SK-N-SH (cell line): Measurements from ENCODE around the gene CDHR3. TPM values are rescaled to one million over a fixed set of nuclear protein-coding genes. Genes with fewer than 3 reads are reported as not detected.
A peak's percentile ranks its signal among the peaks of the same experiment; 100 is the strongest.

Source experiments
- CTCF ChIA-PET: fragments of 300-600, 350-600 bp; formaldehyde crosslinking; extraction: SDS; loops from one replicate; lab custom pipeline; 2021; lab: Yijun Ruan, JAX
- POLR2A ChIA-PET: fragments of 350-600 bp; sonication (Branson Sonifier 250); formaldehyde crosslinking; extraction: SDS; loops from one replicate; lab custom pipeline; 2020; ENCODE audit warnings: antibody characterized with exemption, inconsistent platforms; lab: Yijun Ruan, JAX
- DNase-seq: peaks from one replicate; pipeline ENCODE4 v3.0.0; 2012
- H2AFZ ChIP-seq: fragments of 200-600 bp; sonication (generic); 2 replicates; pipeline ENCODE4 v1.8.1; 2016; ENCODE audit warnings: antibody characterized with exemption, mild to moderate bottlenecking, low read depth
- H3F3A ChIP-seq: fragments of 200-600 bp; sonication (generic); replicated peaks from 2 replicates; pipeline ENCODE3; 2016; ENCODE audit warnings: antibody characterized with exemption, mild to moderate bottlenecking; ENCODE audit not compliant: insufficient read depth
- H3K27ac ChIP-seq, 2 experiments: fragments of 200-500 bp in 1 of 2; fragments of 200-600 bp in 1 of 2; sonication (Bioruptor generic) in 1 of 2; sonication (generic), shearing (Covaris generic) in 1 of 2; 2 replicates each; pipeline versions ENCODE4 v1.5.1 to v1.6.1; 2014 to 2016; ENCODE audit warnings: low read depth in 2 of 2, inconsistent platforms in 1 of 2, low read length in 1 of 2, mild to moderate bottlenecking in 1 of 2, mixed read lengths in 1 of 2
- H3K27me3 ChIP-seq: fragments of 200-600 bp; sonication (generic), shearing (Covaris generic); 2 replicates; pipeline ENCODE4 v1.6.1; 2016; ENCODE audit warnings: mixed run types; ENCODE audit not compliant: insufficient read depth
- H3K36me3 ChIP-seq, 2 experiments: fragments of 200-500 bp in 1 of 2; fragments of 200-600 bp in 1 of 2; sonication (Bioruptor generic) in 1 of 2; sonication (generic) in 1 of 2; replicated peaks in 1 of 2; 2 replicates each; pipeline versions ENCODE3 to v1.5.1; 2014 to 2016; ENCODE audit warnings: low read length in 1 of 2, mild to moderate bottlenecking in 1 of 2; ENCODE audit not compliant: insufficient read depth in 2 of 2, control insufficient read depth in 1 of 2
- H3K4me1 ChIP-seq, 2 experiments: fragments of 200-500 bp in 1 of 2; fragments of 200-600 bp in 1 of 2; sonication (Bioruptor generic) in 1 of 2; sonication (generic), shearing (Covaris generic) in 1 of 2; 2 replicates each; pipeline versions ENCODE4 v1.5.1 to v1.6.1; 2014 to 2016; ENCODE audit warnings: low read depth in 1 of 2, low read length in 1 of 2, mixed run types in 1 of 2; ENCODE audit not compliant: insufficient read depth in 2 of 2, control insufficient read depth in 1 of 2
- H3K4me2 ChIP-seq: fragments of 200-600 bp; sonication (generic), shearing (Covaris generic); 2 replicates; pipeline ENCODE4 v1.6.1; 2017; ENCODE audit warnings: mixed run types
- H3K4me3 ChIP-seq, 2 experiments: fragments of 200-500 bp in 1 of 2; fragments of 200-600 bp in 1 of 2; sonication (Bioruptor generic) in 1 of 2; sonication (generic), shearing (Covaris generic) in 1 of 2; 2 replicates each; pipeline versions ENCODE4 v1.5.1 to v1.8.1; 2014 to 2016; ENCODE audit warnings: low read depth in 2 of 2, inconsistent platforms in 1 of 2, low read length in 1 of 2, mild to moderate bottlenecking in 1 of 2, mixed read lengths in 1 of 2, moderate library complexity in 1 of 2
- H3K79me2 ChIP-seq: fragments of 200-600 bp; sonication (generic); 2 replicates; pipeline ENCODE4 v1.8.1; 2017; ENCODE audit warnings: mild to moderate bottlenecking; ENCODE audit not compliant: insufficient read depth
- H3K9ac ChIP-seq: fragments of 200-600 bp; sonication (generic); 2 replicates; pipeline ENCODE4 v1.6.1; 2017; ENCODE audit warnings: mixed run types
- H3K9me2 ChIP-seq: fragments of 200-600 bp; sonication (generic); 2 replicates; pipeline ENCODE4 v1.6.1; 2017; ENCODE audit warnings: mixed run types
- H3K9me3 ChIP-seq: fragments of 200-600 bp; sonication (generic); 2 replicates; pipeline ENCODE4 v1.6.1; 2017; ENCODE audit warnings: mixed run types, mild to moderate bottlenecking, moderate library complexity
- H4K20me1 ChIP-seq: fragments of 200-600 bp; sonication (generic); 2 replicates; pipeline ENCODE4 v1.6.1; 2017; ENCODE audit warnings: mild to moderate bottlenecking, mixed run types; ENCODE audit not compliant: insufficient read depth
- CHD2 ChIP-seq: fragments of 150-350 bp; IDR thresholded peaks from 2 replicates; pipeline ENCODE4 v1.6.1; 2018; ENCODE audit warnings: low read length; ENCODE audit not compliant: partially characterized antibody
- ELF1 ChIP-seq: IDR thresholded peaks from 2 replicates; pipeline ENCODE4 v1.4.0; 2012
- GABPA ChIP-seq: IDR thresholded peaks from 2 replicates; pipeline ENCODE4 v1.4.0; 2012; ENCODE audit warnings: low read depth, mild to moderate bottlenecking
- GATA2 ChIP-seq: sonication (generic); formaldehyde crosslinking; IDR thresholded peaks from 2 replicates; pipeline ENCODE4 v1.5.0; 2020; ENCODE audit warnings: mild to moderate bottlenecking, missing genetic modification reagents
- JUND ChIP-seq: IDR thresholded peaks from 2 replicates; pipeline ENCODE4 v1.4.0; 2012
- MEF2A ChIP-seq: IDR thresholded peaks from 2 replicates; pipeline ENCODE4 v1.4.0; 2012; ENCODE audit warnings: low read depth, borderline replicate concordance
- MXI1 ChIP-seq: IDR thresholded peaks from 2 replicates; pipeline ENCODE4 v1.6.1; 2012; ENCODE audit warnings: mild to moderate bottlenecking, low read depth, low read length, improper control_type of control experiment
- NFIC ChIP-seq: IDR thresholded peaks from 2 replicates; pipeline ENCODE4 v1.4.0; 2012; ENCODE audit warnings: borderline replicate concordance
- NRF1 ChIP-seq: IDR thresholded peaks from 2 replicates; pipeline ENCODE4 v1.6.1; 2012; ENCODE audit warnings: low read depth, mild to moderate bottlenecking, low read length
- POLR2AphosphoS5 ChIP-seq: IDR thresholded peaks from 2 replicates; pipeline ENCODE4 v1.6.1; 2012; ENCODE audit warnings: low read depth, low read length
- RAD21 ChIP-seq: IDR thresholded peaks from 2 replicates; pipeline ENCODE4 v1.6.1; 2012; ENCODE audit warnings: mild to moderate bottlenecking, low read length
- RCOR1 ChIP-seq: fragments of 150-350 bp; IDR thresholded peaks from 2 replicates; pipeline ENCODE4 v1.6.1; 2017; ENCODE audit warnings: antibody characterized with exemption, low read length
- RXRA ChIP-seq: IDR thresholded peaks from 2 replicates; pipeline ENCODE4 v1.4.0; 2012; ENCODE audit warnings: low read depth, mild to moderate bottlenecking, borderline replicate concordance
- SMC3 ChIP-seq: IDR thresholded peaks from 2 replicates; pipeline ENCODE4 v1.6.1; 2012; ENCODE audit warnings: low read depth, low read length, improper control_type of control experiment
- TAF1 ChIP-seq: IDR thresholded peaks from 2 replicates; pipeline ENCODE4 v1.6.1; 2012; ENCODE audit warnings: low read depth, mild to moderate bottlenecking, low read length, moderate library complexity, borderline replicate concordance
- TCF12 ChIP-seq: IDR thresholded peaks from 2 replicates; pipeline ENCODE4 v1.4.0; 2012
- TEAD4 ChIP-seq: IDR thresholded peaks from 2 replicates; pipeline ENCODE4 v1.4.0; 2012; ENCODE audit warnings: mild to moderate bottlenecking, borderline replicate concordance; ENCODE audit not compliant: insufficient read depth
- YY1 ChIP-seq: IDR thresholded peaks from 2 replicates; pipeline ENCODE4 v1.4.0; 2012; ENCODE audit warnings: low read depth, mild to moderate bottlenecking
- WGBS: methylation state at CpG from one replicate; pipeline ENCODE4 v1.1.6; 2017; ENCODE audit warnings: low lambda C conversion rate; 5-methylcytosine and 5-hydroxymethylcytosine counted together
- polyA plus RNA-seq, 3 experiments: library from polyadenylated mRNA; depleted of rRNA; stranded (reverse); fragments of >200 nt; gene quantifications; 2 replicates each; pipeline ENCODE4 v1.2.3, GENCODE V29; 2012
- TF ChIP-seq, protein P1 (sequence below): IDR thresholded peaks from 2 replicates; pipeline ENCODE4 v1.4.0; 2012; ENCODE audit warnings: low read depth
- TF ChIP-seq, protein P2 (sequence below): IDR thresholded peaks from 2 replicates; pipeline ENCODE4 v1.6.1; 2012; ENCODE audit warnings: mild to moderate bottlenecking, low read depth, low read length, moderate library complexity
- TF ChIP-seq, protein P3 (sequence below): IDR thresholded peaks from 2 replicates; pipeline ENCODE4 v1.4.0; 2012; ENCODE audit warnings: low read depth, borderline replicate concordance

Gene CDHR3
- polyA plus RNA-seq, 1 of the 3 experiments (the other 2 are of a cell fraction), result 7.5 TPM

DNA sequence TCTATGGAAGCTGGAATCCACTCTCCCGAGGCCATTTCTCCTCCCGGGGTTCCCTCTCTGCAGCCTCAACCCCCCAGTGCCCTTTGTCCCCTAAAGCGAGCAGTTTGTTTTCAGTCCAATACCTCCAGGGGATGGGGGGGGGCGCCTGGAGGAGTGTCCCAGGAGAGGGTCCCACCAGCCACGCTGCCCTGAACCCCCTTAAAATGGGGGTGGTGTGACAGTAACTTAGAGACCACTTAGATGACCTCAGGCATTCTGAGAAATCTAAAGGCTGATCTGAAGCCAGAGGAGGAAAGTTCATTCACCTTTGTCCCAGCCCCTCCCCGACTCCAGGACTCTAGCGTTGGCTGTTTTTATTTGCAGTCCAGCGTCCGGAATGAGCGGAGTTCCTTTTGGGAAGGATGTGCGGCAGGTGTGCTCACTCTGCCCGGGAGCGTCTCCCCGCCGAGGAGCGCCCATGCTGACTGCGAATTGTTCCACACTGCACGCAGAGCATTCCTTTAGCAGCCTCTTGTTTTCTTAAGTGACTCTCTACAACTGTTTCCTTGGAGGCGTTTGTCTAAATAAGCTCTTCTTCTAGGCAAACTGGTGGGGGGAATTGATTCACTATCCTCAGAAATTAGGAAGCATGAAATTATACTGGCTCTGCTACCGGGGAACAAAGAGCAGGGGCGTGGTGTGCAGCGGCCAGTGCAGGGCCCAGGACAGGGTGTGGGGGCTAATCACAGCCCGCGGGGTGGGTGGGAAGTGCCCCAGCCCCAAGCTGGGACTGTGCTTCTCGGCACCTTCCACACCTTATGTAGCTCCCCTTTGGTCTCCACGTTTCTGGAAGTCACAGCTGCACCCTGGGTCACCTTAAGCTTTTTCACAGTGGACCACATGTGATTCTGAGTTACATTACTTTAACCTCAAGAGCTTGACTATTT, 102.8 kb downstream of the CDHR3 start:
- ChIA-PET CTCF (interaction anchor here (0.9 to 2.8 kb wide), 7 partner anchors 8 to 189 kb away, joined by 3 to 20 read pairs (median 5); partner anchors contain the start of gene ATXN7L1), POLR2A (interaction anchor here (0.6 to 1.0 kb wide), 2 partner anchors 46 to 997 kb away, joined by 3 to 6 read pairs; partner anchors contain the start of gene SYPL1)
- Histone ChIP-seq H3K27me3 (no peaks in the 10 kb centered on the region), H3K4me3 (peak overlapping the region; percentile 6 to 55; a peak in 3 of 4 replicates), H3K27ac (peak overlapping the region; percentile 87 to 88), H3K9ac (peak overlapping the region; percentile 62), H3K9me2 (no peaks in the 10 kb centered on the region), H2AFZ (peak overlapping the region; percentile 95), H3K4me2 (peak overlapping the region; percentile 75), H3F3A (peaks cover 8% of the 10 kb centered on the region), H3K4me1 (peaks cover 28 to 68% of the 10 kb centered on the region in 2 experiments), H3K36me3 (no peaks in the 10 kb centered on the region), H3K79me2 (no peaks in the 10 kb centered on the region), H4K20me1 (no peaks in the 10 kb centered on the region), H3K9me3 (no peaks in the 10 kb centered on the region)
- WGBS, result 79% methylated on average over 25 of the region's 26 CpGs
- DNase-seq, result no peak
- TF ChIP-seq RCOR1 (no peak), TEAD4 (no peak), JUND (no peak), GABPA (no peak), NRF1 (no peak)
- TF ChIP-seq, protein P1, sequence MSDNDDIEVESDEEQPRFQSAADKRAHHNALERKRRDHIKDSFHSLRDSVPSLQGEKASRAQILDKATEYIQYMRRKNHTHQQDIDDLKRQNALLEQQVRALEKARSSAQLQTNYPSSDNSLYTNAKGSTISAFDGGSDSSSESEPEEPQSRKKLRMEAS, result no peak

DNA sequence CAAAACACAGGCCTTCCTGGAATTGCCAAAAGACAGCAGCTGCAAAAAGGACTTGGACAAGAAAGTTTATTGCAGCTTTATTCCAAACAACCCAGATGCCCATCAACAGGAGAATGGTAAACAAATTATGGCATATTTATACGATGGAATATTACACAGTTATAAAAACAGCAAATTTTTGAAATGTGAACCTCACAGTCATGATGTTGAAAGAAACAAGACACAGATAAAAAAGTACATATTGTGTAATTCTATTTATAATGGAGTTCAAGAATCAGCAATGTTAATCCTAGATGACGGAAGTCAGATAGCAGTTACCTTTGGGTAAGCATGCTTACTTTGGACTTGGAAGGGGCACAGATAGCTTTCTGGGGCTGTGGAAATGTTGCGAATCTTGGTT, 104.6 kb downstream of the CDHR3 start:
- Histone ChIP-seq H3K4me1 (peaks cover 35 to 80% of the 10 kb centered on the region in 2 experiments), H3K9me2 (no peaks in the 10 kb centered on the region), H3K9me3 (no peaks in the 10 kb centered on the region), H3F3A (peaks cover 8% of the 10 kb centered on the region), H4K20me1 (no peaks in the 10 kb centered on the region), H3K4me3 (no peak overlapping the region), H3K4me2 (no peak overlapping the region), H3K36me3 (no peaks in the 10 kb centered on the region), H3K9ac (no peak overlapping the region), H3K79me2 (no peaks in the 10 kb centered on the region), H2AFZ (no peak overlapping the region), H3K27me3 (no peaks in the 10 kb centered on the region), H3K27ac (no peak overlapping the region)
- DNase-seq, result no peak
- 91% methylated on average over 3 of the region's 3 CpGs for WGBS
- ChIA-PET POLR2A (no interaction called here), CTCF (interaction anchor here (1.8 to 9.0 kb wide), 3 partner anchors 10 to 84 kb away, joined by 5 to 109 read pairs (median 76); no protein-coding TSS in a partner anchor)
- no peak for TF ChIP-seq GATA2 (CRISPR knock-in tag)
- no peak for TF ChIP-seq MXI1
- TF ChIP-seq TEAD4, result no peak
- TF ChIP-seq TAF1, result no peak
- no peak for TF ChIP-seq CHD2
- no peak for TF ChIP-seq JUND
- TF ChIP-seq, protein P2, sequence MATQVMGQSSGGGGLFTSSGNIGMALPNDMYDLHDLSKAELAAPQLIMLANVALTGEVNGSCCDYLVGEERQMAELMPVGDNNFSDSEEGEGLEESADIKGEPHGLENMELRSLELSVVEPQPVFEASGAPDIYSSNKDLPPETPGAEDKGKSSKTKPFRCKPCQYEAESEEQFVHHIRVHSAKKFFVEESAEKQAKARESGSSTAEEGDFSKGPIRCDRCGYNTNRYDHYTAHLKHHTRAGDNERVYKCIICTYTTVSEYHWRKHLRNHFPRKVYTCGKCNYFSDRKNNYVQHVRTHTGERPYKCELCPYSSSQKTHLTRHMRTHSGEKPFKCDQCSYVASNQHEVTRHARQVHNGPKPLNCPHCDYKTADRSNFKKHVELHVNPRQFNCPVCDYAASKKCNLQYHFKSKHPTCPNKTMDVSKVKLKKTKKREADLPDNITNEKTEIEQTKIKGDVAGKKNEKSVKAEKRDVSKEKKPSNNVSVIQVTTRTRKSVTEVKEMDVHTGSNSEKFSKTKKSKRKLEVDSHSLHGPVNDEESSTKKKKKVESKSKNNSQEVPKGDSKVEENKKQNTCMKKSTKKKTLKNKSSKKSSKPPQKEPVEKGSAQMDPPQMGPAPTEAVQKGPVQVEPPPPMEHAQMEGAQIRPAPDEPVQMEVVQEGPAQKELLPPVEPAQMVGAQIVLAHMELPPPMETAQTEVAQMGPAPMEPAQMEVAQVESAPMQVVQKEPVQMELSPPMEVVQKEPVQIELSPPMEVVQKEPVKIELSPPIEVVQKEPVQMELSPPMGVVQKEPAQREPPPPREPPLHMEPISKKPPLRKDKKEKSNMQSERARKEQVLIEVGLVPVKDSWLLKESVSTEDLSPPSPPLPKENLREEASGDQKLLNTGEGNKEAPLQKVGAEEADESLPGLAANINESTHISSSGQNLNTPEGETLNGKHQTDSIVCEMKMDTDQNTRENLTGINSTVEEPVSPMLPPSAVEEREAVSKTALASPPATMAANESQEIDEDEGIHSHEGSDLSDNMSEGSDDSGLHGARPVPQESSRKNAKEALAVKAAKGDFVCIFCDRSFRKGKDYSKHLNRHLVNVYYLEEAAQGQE, result no peak
- TF ChIP-seq, protein P3, sequence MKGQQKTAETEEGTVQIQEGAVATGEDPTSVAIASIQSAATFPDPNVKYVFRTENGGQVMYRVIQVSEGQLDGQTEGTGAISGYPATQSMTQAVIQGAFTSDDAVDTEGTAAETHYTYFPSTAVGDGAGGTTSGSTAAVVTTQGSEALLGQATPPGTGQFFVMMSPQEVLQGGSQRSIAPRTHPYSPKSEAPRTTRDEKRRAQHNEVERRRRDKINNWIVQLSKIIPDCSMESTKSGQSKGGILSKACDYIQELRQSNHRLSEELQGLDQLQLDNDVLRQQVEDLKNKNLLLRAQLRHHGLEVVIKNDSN, result no peak
- no peak for TF ChIP-seq SMC3
- no peak for TF ChIP-seq GABPA
- no peak for TF ChIP-seq NFIC
- no peak for TF ChIP-seq MEF2A
- TF ChIP-seq RXRA, result no peak
- TF ChIP-seq YY1, result no peak
- TF ChIP-seq RAD21, result no peak
- no peak for TF ChIP-seq ELF1
- TF ChIP-seq POLR2AphosphoS5, result no peak
- no peak for TF ChIP-seq TCF12
